CD4-positive, alpha-beta T cell treated with Interleukin-17A for 1 hour (primary cell): ENCODE data around the gene CC2D1B.
A peak's percentile ranks its signal among the peaks of the same experiment; 100 is the strongest.
"Not testable (repeated sequence)": the region's sequence is repeated elsewhere in the genome, so short reads cannot be mapped to it uniquely, and the experiment has no call there.

Source experiments
- DNase-seq: peaks from one replicate; pipeline ENCODE4 v3.0.0-alpha.2; 2020

Gene CC2D1B, protein sequence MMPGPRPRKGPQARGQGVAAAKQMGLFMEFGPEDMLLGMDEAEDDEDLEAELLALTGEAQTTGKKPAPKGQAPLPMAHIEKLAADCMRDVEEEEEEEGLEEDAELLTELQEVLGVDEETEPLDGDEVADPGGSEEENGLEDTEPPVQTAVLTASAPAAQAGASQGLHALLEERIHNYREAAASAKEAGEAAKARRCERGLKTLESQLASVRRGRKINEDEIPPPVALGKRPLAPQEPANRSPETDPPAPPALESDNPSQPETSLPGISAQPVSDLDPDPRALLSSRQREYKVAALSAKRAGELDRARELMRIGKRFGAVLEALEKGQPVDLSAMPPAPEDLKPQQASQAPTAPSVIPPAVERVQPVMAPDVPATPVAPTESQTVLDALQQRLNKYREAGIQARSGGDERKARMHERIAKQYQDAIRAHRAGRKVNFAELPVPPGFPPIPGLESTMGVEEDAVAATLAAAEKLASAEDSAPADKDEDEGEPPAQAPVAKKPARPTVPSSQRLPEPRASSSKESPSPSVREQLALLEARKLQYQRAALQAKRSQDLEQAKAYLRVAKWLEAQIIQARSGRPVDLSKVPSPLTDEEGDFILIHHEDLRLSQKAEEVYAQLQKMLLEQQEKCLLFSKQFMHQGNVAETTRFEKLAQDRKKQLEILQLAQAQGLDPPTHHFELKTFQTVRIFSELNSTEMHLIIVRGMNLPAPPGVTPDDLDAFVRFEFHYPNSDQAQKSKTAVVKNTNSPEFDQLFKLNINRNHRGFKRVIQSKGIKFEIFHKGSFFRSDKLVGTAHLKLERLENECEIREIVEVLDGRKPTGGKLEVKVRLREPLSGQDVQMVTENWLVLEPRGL

DNA sequence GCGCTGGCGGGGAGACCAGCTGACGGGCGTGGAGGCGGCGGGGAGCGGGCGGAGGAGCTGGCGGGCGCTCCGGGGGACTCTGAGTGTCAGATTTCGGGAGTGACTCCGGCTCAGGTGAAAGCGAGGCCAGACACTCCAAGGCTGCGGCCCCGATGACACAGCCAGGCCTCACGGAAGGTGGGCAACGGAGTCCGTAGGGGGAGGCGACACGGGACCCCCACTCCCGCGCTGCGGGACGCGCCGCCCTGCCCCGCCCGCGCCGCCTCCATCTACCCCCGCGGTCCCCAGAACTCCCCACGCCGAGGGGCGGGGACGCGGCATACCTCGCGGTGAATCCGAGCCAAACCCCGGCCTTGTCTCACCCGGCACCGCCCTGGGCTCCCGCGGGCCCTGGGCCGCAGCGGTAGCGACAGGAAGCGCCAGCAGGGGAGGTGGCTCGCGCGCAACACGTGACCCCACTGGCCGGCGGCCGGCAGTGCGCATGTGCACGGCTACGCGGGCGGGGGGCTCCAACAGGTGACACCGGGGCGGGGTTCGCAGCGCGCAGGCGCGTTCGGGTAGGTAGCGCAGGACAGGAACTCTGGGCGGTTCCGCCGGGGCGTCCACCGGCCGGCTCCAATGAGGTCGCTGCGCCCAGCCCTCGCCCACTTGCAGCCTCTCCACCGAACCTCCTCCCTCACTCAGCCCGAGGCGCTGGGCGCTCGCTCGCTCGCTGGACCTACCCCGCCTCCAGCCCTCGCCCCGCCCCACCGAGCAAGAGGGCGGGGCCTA lies at the start of gene CC2D1B:
TSS of gene CC2D1B (minus strand) at position 460 of the 771 bp plus-strand sequence. CDS start 1,585 bp downstream, outside the sequence.
- peak; percentile 99 for DNase-seq

DNA sequence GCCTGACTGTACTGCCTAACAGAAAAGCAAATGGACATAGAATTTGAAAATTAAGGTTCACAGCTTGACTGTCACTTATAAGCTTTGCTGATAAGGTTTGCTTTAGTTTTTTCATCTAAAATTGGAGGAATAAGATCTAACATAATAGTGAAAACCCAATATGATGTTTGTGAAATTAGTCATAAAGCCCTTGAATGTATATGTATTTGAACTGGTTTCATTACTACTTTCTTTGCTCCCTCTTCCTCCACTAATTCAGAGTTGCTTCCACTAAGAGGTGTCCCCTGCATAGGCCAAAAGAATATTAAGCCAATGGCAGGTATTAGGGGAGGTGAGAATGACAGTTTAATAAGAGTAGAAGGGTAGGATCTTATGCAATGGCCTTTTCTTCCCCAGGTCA lies 48.9 kb upstream of the CC2D1B start:
- DNase-seq = no peak

DNA sequence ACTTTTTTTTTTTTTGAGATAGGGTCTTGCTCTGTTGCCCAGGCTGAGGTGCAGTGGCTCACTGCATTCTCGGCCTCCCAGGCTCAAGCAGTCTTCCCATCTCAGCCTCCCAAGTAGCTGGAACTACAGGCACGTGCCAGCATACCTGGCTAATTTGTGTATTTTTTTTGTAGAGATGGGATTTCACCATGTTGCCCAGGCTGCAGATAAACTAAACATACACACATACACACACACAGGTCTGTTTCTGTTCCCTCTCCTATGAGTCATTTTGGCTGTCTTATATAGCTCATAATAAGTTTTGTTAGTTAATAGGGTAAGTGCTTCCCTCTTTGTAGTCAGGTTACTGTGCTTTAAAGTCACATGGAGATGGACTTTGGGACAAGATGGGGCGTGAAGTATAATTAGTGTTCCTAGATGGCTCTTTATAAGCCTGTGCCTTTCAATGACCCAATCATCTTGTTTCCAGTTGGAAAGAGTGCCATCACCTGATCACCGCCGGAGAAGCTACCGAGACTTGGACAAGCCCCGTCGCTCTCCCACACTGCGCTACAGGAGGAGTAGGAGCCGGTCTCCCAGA lies 47.5 kb upstream of the CC2D1B start:
- no peak for DNase-seq

DNA sequence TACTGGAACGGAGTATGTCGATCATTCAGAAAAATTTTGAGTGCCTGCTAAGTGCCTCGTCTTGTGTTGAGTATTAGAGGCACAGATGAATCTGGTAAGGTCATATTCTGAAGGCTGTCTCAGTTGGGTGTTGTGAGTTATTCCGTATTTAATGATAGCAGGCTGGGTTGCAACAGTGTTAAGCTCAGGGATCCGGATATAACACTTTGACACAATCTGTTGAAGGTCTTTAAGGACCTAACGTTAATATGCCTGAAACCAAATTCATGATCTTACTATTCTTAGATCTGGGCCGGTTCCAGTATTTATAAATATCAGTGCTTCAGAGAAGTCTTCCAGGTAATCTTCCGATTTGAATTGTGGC lies 39.0 kb upstream of the CC2D1B start:
- no peak for DNase-seq

DNA sequence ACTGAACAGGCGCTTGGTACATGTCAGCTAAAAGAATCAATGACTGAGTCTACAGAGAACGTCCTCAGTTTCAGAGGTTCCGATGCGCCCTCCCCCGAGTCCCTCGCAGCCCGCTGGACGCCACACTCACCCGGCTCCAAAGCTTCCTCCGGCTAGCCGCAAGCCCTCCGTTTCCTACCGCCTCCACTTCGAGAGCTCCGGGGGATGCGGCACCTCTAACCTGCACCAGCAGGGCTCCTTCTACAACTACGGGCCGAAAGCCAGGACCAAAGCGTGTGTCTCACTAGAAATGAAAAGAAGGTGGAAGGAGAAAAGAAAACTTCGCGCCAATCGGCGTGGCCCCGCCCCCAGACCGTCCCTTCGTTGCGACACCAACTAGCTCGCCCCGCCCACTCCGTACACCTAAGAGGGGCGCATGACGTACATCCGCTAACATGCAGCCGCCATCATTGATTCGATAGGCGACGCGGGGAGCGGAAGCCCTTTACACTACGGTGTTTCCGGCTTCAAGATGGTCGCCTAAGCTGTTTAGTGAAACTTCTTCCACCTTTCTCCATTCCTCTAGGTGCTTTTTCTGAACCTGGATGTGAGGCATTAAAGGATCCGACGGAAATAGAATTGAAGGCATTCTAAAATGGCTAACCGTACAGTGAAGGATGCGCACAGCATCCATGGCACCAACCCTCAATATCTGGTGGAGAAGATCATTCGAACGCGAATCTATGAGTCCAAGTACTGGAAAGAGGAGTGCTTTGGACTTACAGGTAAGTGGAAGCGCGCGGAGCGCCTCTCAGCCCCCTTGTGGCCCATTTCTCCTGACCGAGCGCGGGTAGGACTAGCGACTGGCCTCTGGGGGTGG lies 38.3 kb upstream of the CC2D1B start, which contains the start of the genes ORC1 and PRPF38A:
TSS of gene ORC1 (minus strand) at position 308 of the 859 bp plus-strand sequence. CDS start 2,200 bp downstream, outside the sequence.
TSS of gene PRPF38A (plus strand) at position 487 of the 859 bp plus-strand sequence. CDS start at position 635, 148 bp downstream.
- DNase-seq = peak; percentile 97

DNA sequence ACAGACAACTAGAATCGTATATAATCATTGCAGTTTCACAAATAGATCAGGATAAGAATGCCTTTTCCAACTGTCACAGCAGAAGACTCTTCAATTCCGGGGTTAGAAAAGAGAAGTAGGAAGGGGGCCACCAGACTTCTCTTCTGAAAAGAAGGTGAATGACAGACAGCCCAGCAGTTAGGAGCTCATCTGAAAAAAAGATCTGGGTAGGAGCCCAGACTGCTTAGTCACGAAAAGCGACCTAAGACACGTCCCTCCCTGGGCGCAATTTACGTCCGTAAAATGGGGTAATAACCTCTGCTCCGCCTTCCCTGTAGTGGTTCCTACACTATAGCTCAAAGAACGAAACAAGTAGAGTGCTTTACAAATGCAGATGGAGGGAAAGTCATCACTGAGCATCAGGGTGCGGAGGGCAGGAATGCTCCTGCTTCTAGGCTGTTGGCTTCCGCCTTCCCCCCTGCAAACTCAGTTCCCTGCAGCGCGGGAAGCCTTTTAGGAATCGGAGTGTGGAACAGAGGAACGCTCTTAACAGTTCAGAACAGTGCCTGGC lies 37.6 kb upstream of the CC2D1B start:
- DNase-seq = peak; percentile 65

DNA sequence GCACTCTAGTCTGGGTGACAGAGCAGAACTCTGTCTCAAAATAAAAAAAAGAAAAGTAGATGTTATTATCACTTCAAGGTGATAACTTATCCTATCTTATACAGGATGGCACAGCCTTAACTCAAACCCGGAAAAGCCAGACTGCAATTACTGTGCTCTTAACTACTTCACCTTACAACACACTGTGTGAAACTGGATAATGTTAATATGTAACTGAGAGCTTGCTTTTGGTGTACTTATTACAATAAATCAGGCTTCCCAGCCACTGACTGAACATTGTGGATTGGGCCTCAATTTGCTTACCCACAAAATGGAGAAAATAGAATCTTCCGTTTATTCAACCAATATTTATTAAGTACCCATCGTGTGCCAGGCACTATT lies 36.8 kb upstream of the CC2D1B start:
- DNase-seq = no peak

DNA sequence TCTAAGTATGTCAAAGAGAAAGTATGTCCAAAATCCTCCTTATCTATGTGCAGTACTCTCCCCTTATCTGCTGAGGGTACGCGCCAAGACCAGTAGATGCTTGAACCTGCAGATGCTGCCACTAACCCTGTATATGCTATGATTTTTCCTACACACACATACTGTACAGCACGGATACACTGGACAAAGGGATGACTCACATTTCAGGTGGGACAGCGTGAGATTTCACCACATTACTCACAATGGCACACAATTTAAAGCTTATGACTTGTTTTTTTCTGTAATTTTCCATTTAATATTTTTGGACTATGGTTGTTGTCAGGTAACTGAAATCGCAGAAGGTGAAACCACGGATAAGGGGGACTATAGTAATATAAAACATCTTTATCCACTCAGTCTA lies 34.1 kb upstream of the CC2D1B start:
- no peak for DNase-seq

DNA sequence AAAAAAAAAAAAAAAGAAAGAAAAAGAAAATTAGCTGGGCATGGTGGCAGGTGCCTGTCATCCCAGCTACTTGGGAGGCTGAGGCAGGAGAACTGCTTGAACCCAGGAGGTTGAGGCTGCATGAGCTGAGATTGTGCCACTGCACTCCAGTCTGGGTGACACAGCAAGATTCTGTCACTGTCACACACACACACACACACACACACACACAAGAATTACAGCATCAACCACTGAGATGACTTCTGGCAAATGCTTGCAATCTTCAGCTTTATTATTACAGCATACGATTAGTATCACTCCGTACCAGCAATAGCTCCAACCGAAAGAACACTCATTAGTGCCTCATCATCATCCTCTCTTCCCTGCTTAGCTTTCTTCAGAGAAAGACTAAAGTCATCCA lies 33.6 kb upstream of the CC2D1B start:
- DNase-seq = no peak

DNA sequence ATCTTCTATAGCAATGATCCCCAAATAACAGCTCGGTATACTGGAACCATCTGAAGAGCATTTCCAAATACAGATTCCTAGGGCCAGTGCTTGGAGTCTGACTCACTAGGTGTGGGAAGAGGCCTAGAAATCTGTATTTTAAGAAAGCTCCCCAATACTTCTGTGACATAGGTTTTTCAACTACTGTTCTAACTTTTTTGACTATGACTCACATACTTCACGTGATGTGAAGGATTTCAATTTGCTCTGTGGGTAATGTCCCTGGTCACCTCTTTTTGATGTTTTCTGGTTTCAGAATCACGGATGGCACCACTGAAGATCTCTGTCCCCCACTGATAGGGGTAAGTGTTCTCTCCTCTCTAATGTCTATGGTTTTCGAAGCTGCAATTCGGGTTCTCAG lies 27.2 kb upstream of the CC2D1B start:
- no peak for DNase-seq

DNA sequence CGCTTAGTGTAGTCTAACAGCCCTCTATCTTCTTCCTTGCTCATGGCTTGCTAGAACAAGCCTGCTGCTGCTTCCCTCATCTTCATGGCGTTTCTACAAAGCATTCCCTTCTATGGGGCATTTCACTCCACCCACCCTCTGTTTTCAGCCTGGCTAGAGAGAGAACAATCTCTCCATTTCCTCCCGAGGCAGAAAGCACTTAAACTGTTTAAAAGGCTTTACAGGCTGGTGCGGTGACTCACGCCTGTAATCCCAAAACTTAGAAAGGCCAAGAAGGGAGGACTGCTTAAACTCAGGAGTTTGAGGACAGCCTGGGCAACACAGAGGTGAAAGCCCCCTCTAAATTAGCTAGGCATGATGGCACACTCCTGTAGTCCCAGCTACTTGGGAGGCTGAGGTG lies 20.5 kb upstream of the CC2D1B start:
- DNase-seq = no peak

DNA sequence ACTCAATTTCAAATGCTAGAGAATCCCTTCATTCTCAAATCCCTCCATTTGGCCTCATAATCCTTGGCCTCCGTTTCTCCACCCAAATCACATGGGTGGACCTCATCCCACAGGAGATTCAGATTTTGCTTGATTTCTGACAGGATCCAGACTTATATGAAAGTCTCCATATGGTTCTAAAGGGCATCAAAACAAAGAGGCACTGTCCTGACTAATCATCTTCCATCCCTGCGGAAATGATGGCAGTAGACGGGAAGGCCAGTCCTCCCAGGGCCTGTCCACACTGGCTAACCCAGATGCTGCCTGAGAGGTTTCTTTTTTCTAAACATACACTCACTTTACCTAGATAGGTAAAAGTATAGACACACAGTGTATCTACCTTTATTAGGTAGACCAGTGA lies 19.4 kb upstream of the CC2D1B start:
- DNase-seq = no peak

DNA sequence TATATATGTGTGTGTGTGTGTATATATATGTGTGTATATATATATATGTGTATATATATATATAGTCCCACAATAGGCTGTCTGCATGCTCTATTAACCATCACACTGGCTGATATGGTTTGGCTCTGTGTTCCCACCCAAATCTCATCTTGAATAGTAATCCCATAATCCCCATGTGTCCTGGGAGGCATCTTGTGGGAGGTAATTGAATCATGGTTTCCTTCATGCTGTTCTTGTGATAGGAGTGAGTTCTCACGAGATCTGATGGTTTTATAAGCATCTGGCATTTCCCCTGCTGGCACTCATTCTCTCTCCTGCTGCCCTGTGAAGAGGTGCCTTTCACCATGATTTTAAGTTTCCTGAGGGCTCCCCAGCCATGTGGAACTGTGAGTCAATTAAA lies 3.8 kb upstream of the CC2D1B start:
- not testable (repeated sequence) for DNase-seq

DNA sequence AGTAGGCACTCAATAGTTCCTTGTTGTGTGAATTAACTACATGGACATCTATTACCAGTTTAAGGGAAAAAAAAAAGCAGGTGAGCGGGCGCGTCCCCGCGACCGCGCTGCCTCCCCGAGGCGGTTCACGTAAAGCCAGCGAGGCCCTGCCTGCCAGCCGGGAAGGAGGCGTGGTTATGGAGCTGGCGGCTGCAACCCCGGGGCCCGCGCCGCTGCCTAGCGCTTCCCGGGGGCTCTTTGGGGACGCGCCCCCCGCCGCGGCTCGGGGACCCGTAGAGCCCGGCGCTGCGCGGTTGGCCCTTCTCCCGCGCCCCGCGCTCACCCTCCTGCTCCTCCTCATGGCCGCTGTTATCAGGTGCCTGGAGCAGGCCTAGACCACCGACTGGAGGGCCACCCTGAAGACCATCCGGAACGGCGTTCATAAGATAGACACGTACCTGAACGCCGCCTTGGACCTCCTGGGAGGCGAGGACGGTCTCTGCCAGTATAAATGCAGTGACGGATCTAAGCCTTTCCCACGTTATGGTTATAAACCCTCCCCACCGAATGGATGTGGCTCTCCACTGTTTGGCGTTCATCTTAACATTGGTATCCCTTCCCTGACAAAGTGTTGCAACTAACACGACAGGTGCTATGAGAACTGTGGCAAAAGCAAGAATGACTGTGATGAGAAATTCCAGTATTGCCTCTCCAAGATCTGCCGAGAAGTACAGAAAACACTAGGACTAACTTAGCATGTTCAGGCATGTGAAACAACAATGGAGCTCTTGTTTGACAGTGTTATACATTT lies 2.6 kb upstream of the CC2D1B start:
- DNase-seq = peak; percentile 61

DNA sequence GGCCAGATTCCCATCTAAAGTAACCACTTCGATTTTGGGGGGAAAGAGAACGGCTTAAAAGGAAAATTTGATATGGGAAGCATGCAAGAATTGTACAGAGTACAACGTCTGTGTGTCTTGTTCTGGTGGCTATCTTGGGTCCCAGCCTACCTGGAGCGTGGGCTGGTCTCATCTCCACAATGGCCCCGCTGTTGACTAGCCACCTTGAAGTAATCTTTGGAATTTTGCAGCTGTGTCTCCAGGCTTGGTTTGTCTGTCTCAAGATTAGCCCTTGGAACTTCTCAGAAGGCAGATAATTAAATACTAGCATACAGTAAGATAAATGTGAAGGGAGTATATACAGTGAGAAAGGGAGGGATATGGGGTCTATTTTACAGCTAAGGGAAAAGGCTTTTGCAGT lies 1.3 kb upstream of the CC2D1B start:
- DNase-seq = no peak

DNA sequence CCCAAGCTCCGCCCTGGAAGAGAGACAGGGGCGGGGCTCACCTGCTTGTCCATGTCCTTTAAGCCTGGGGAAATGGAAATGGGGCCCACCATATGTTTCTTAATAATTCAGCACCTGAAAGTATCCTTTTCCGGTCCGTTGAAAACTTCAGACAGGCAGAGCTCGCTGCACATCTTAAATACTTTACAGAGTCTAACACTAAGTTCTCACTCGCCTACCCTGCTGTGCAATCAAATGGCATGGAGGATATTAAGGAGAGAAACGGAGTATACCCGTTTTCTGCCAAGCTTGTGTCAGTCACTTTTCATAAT lies 467 bp upstream of the CC2D1B start:
- DNase-seq = no peak

DNA sequence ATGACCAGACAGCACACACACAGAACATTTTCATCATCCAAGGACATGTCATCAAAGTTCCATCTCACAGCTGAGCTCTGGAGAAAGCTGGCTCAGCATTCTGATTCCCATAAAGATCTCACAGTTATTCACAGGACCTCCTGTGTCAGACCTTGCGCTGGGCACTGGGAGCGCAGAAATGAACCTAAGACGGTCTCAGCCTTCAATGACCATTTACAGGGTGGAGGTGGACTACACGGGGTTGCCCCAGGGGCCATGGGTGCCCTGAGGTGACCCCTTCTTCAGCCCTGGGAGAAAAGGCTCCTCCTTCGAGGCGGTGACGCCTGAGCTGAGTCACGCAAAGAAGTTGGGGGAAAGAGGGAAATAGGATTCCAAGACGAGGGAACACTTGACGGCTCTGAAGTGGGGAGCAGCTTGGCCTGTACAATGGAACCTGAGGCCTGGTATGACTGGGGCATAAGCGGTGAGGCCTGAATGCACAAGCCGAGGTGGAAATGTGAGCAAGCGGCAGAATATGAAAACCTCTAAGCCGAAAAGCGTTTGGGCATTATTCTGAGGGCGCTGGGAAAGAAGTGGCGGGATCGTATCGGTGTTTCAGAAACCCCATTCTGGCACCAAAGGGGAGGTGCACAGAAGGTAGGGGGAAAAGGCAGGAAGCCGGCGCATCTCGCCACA lies 797 bp downstream of the CC2D1B start:
- no peak for DNase-seq

DNA sequence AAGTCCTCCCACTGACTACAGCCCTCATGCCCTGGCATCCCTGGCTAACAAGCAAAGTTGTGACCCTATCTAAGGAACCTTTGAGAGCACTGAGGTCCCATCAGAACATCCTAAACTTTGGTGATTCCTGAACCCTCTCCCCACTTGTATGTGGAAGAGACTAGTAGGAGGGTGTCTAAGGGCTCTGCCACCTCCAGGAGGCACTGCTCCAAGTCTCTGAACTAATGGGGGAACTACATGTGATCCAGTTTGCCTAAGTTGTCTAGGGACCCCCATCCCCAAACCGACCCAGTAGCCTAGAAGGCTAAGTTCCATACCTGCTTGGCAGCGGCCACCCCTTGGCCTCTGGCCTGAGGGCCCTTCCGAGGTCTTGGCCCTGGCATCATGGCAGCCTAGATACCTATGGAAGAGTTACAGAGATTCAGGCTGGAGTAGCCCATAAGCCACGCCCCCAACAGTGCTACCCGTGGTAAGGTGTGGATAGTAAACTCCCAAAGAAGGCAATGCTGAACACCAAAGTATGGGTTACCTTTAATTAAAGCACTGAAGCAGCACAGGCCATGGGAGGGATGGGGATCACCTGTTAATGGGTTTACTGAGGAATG lies 1.7 kb downstream of the CC2D1B start:
- DNase-seq = peak; percentile 8

DNA sequence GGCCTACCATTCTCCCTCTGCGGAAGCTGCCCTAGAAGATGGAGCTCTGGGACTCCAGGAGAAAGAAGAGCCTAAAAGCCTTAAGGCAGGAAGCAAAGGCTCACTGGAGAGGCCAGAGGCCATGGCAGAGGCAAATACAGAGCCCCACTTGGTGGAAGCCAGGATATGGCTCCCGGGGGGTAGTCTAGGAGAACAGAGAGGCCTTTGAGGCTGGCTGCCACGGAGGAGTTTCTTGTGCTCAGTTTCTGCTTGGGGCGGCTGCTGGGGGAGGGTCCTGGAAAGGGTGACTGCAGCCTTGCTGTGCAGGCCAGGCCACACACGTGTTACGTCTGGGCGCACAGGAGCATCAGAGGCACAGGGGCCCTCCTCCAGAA lies 5.4 kb downstream of the CC2D1B start:
- no peak for DNase-seq
